ENCODE results near the gene GLI3.

DNA sequence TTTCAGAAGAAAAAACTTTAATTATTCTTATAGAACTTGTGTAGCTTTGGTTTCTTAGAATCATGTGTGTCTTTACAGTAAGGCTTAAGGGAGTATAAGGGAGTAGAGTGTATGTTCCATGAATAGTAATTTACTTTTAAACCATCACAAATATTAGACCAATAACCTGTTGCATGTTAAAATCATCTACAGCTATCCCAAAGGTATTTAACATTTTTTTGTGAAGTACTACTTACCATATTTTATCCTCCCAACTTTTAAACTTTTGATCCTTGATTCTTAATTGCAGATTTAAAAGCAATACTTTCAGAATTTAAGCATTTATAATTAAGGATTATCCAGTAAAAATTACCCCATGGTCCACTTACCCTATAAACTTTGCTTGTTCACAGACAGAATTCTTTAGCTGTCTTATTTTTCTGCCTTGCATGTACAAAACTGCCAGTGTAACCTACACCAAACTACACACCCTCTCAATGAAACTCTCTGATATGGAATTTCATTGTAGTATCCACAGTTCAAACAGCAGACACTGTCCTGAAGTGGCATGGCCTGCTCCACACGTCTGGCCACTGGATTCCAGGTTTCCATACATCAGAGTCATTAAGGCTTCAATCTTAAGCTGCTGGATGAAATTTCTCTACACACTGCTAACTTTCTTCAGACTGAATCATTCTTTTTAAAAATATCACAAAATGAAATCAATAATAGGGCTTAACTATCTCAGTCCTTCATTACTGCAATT is 5.8 kb downstream of the GLI3 start:
- TF ChIP-seq, protein P1, sequence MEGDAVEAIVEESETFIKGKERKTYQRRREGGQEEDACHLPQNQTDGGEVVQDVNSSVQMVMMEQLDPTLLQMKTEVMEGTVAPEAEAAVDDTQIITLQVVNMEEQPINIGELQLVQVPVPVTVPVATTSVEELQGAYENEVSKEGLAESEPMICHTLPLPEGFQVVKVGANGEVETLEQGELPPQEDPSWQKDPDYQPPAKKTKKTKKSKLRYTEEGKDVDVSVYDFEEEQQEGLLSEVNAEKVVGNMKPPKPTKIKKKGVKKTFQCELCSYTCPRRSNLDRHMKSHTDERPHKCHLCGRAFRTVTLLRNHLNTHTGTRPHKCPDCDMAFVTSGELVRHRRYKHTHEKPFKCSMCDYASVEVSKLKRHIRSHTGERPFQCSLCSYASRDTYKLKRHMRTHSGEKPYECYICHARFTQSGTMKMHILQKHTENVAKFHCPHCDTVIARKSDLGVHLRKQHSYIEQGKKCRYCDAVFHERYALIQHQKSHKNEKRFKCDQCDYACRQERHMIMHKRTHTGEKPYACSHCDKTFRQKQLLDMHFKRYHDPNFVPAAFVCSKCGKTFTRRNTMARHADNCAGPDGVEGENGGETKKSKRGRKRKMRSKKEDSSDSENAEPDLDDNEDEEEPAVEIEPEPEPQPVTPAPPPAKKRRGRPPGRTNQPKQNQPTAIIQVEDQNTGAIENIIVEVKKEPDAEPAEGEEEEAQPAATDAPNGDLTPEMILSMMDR (IDR thresholded peaks at IDR 0.05) = no peak
- no peak for TF ChIP-seq POLR2A (IDR thresholded peaks at IDR 0.05)
